ENCODE results near the gene SCN2A.
"Not testable (repeated sequence)": the region's sequence is repeated elsewhere in the genome, so short reads cannot be mapped to it uniquely, and the experiment has no call there.

SCN2A gene

GRCh38 chr2:165390875-165391274 is 151.7 kb downstream of the SCN2A start:
- ATAC-seq (ENCODE audit: low read depth) (no peak), DNase-seq (ENCODE audit: low spot score in 2 of 2) (no peak)
- Mint-ChIP-seq H3K27ac (no peak overlapping the region), H3K9me3 (no peaks in the 10 kb centered on the region), H3K4me3 (no peak overlapping the region), H3K36me3 (no peaks in the 10 kb centered on the region), H3K27me3 (peaks cover 10% of the 10 kb centered on the region), H3K4me1 (no peaks in the 10 kb centered on the region)

- H3K36me3 Mint-ChIP-seq, result no peaks in the 10 kb centered on the region
- no peak for ATAC-seq (ENCODE audit: low read depth)
- H3K27ac Mint-ChIP-seq, result no peak overlapping the region
- no peaks in the 10 kb centered on the region for H3K9me3 Mint-ChIP-seq
- H3K27me3 Mint-ChIP-seq, result peaks cover 9% of the 10 kb centered on the region
- no peaks in the 10 kb centered on the region for H3K4me1 Mint-ChIP-seq
- no peak overlapping the region for H3K4me3 Mint-ChIP-seq
- DNase-seq (ENCODE audit: low spot score in 2 of 2), result no peak
These were observed 152.6 kb downstream of the SCN2A start for GRCh38 chr2:165391791-165392190.

- not testable (repeated sequence) for DNase-seq (ENCODE audit: low spot score in 2 of 2); H3K9me3 Mint-ChIP-seq; H3K4me1 Mint-ChIP-seq; H3K36me3 Mint-ChIP-seq; H3K4me3 Mint-ChIP-seq; ATAC-seq (ENCODE audit: low read depth); H3K27ac Mint-ChIP-seq; H3K27me3 Mint-ChIP-seq
These were observed 159.4 kb downstream of the SCN2A start for GRCh38 chr2:165398603-165399002.

GRCh38 chr2:165401285-165401852 is 162.2 kb downstream of the SCN2A start:
- Mint-ChIP-seq H3K27ac (no peak overlapping the region), H3K4me1 (no peaks in the 10 kb centered on the region), H3K4me3 (no peak overlapping the region), H3K36me3 (no peaks in the 10 kb centered on the region), H3K27me3 (peaks cover 5% of the 10 kb centered on the region), H3K9me3 (no peaks in the 10 kb centered on the region)
- DNase-seq (ENCODE audit: low spot score in 2 of 2) (peak in 1 of 2 donors; percentile 52), ATAC-seq (ENCODE audit: low read depth) (peak; percentile 43)

- no peaks in the 10 kb centered on the region for H3K9me3 Mint-ChIP-seq
- no peaks in the 10 kb centered on the region for H3K36me3 Mint-ChIP-seq
- H3K4me1 Mint-ChIP-seq, result no peaks in the 10 kb centered on the region
- no peak overlapping the region for H3K4me3 Mint-ChIP-seq
- no peak overlapping the region for H3K27ac Mint-ChIP-seq
- no peak for ATAC-seq (ENCODE audit: low read depth)
- DNase-seq (ENCODE audit: low spot score in 2 of 2), result no peak
- H3K27me3 Mint-ChIP-seq, result peaks cover 5% of the 10 kb centered on the region
These were observed 162.9 kb downstream of the SCN2A start for GRCh38 chr2:165402162-165402561.

GRCh38 chr2:165406173-165406572 is 167.0 kb downstream of the SCN2A start:
- H3K9me3 Mint-ChIP-seq, result no peaks in the 10 kb centered on the region
- no peak for ATAC-seq (ENCODE audit: low read depth)
- H3K4me1 Mint-ChIP-seq, result no peaks in the 10 kb centered on the region
- peaks cover 3% of the 10 kb centered on the region for H3K27me3 Mint-ChIP-seq
- no peak overlapping the region for H3K27ac Mint-ChIP-seq
- H3K4me3 Mint-ChIP-seq, result no peak overlapping the region
- DNase-seq (ENCODE audit: low spot score in 2 of 2), result no peak
- no peaks in the 10 kb centered on the region for H3K36me3 Mint-ChIP-seq

- H3K36me3 Mint-ChIP-seq, result no peaks in the 10 kb centered on the region
These were observed 168.3 kb downstream of the SCN2A start for GRCh38 chr2:165407466-165407865.

GRCh38 chr2:165408186-165408585 is 169.0 kb downstream of the SCN2A start:
- Mint-ChIP-seq H3K4me1 (no peaks in the 10 kb centered on the region), H3K36me3 (no peaks in the 10 kb centered on the region), H3K27me3 (peaks cover 3% of the 10 kb centered on the region), H3K9me3 (no peaks in the 10 kb centered on the region), H3K27ac (no peak overlapping the region), H3K4me3 (no peak overlapping the region)
- DNase-seq (ENCODE audit: low spot score in 2 of 2), result no peak
- no peak for ATAC-seq (ENCODE audit: low read depth)

More at GRCh38 chr2:165407466-165407865, 168.3 kb downstream of the SCN2A start:
- ATAC-seq (ENCODE audit: low read depth) (no peak), DNase-seq (ENCODE audit: low spot score in 2 of 2) (no peak)
- Mint-ChIP-seq H3K9me3 (no peaks in the 10 kb centered on the region), H3K4me1 (no peaks in the 10 kb centered on the region), H3K27me3 (peaks cover 3% of the 10 kb centered on the region), H3K4me3 (no peak overlapping the region), H3K27ac (no peak overlapping the region)

GRCh38 chr2:165410276-165410675 is 171.1 kb downstream of the SCN2A start:
- H3K4me3 Mint-ChIP-seq, result no peak overlapping the region
- no peak overlapping the region for H3K27ac Mint-ChIP-seq
- H3K36me3 Mint-ChIP-seq, result no peaks in the 10 kb centered on the region
- no peak for DNase-seq (ENCODE audit: low spot score in 2 of 2)
- ATAC-seq (ENCODE audit: low read depth), result no peak
- no peaks in the 10 kb centered on the region for H3K9me3 Mint-ChIP-seq
- H3K27me3 Mint-ChIP-seq, result peaks cover 8% of the 10 kb centered on the region
- H3K4me1 Mint-ChIP-seq, result no peaks in the 10 kb centered on the region

GRCh38 chr2:165414187-165414586 is 175.0 kb downstream of the SCN2A start:
- Mint-ChIP-seq H3K4me1 (no peaks in the 10 kb centered on the region), H3K27ac (no peak overlapping the region), H3K27me3 (peaks cover 19% of the 10 kb centered on the region), H3K9me3 (peaks cover 7% of the 10 kb centered on the region), H3K4me3 (no peak overlapping the region), H3K36me3 (no peaks in the 10 kb centered on the region)
- DNase-seq (ENCODE audit: low spot score in 2 of 2), result no peak
- ATAC-seq (ENCODE audit: low read depth), result no peak

- peaks cover 23% of the 10 kb centered on the region for H3K27me3 Mint-ChIP-seq
- no peak overlapping the region for H3K4me3 Mint-ChIP-seq
- no peaks in the 10 kb centered on the region for H3K36me3 Mint-ChIP-seq
- H3K4me1 Mint-ChIP-seq, result no peaks in the 10 kb centered on the region
- no peak for DNase-seq (ENCODE audit: low spot score in 2 of 2)
- H3K27ac Mint-ChIP-seq, result no peak overlapping the region
- no peak for ATAC-seq (ENCODE audit: low read depth)
- peaks cover 8% of the 10 kb centered on the region for H3K9me3 Mint-ChIP-seq
These were observed 177.8 kb downstream of the SCN2A start for GRCh38 chr2:165417009-165417408.

- no peak overlapping the region for H3K4me3 Mint-ChIP-seq
- ATAC-seq (ENCODE audit: low read depth) (no peak), DNase-seq (ENCODE audit: low spot score in 2 of 2) (no peak)
- no peak overlapping the region for H3K27ac Mint-ChIP-seq
- peaks cover 2% of the 10 kb centered on the region for H3K36me3 Mint-ChIP-seq
- no peaks in the 10 kb centered on the region for H3K4me1 Mint-ChIP-seq
- H3K27me3 Mint-ChIP-seq, result peaks cover 16% of the 10 kb centered on the region
- H3K9me3 Mint-ChIP-seq, result peaks cover 14% of the 10 kb centered on the region
These were observed 181.0 kb downstream of the SCN2A start for GRCh38 chr2:165420231-165420630.

- Mint-ChIP-seq H3K36me3 (peaks cover 2% of the 10 kb centered on the region), H3K4me3 (no peak overlapping the region), H3K27ac (no peak overlapping the region), H3K27me3 (peaks cover 13% of the 10 kb centered on the region), H3K9me3 (peaks cover 7% of the 10 kb centered on the region), H3K4me1 (no peaks in the 10 kb centered on the region)
- ATAC-seq (ENCODE audit: low read depth), result no peak
- DNase-seq (ENCODE audit: low spot score in 2 of 2), result no peak
These were observed 183.9 kb downstream of the SCN2A start for GRCh38 chr2:165423081-165423480.

GRCh38 chr2:165425556-165425955 is 186.3 kb downstream of the SCN2A start:
- H3K36me3 Mint-ChIP-seq, result peaks cover 2% of the 10 kb centered on the region
- H3K4me3 Mint-ChIP-seq, result no peak overlapping the region
- ATAC-seq (ENCODE audit: low read depth) (no peak), DNase-seq (ENCODE audit: low spot score in 2 of 2) (no peak)
- H3K27me3 Mint-ChIP-seq, result peaks cover 7% of the 10 kb centered on the region
- no peak overlapping the region for H3K27ac Mint-ChIP-seq
- no peaks in the 10 kb centered on the region for H3K4me1 Mint-ChIP-seq
- peaks cover 7% of the 10 kb centered on the region for H3K9me3 Mint-ChIP-seq

GRCh38 chr2:165427686-165428085 is 188.5 kb downstream of the SCN2A start:
- Mint-ChIP-seq H3K4me1 (no peaks in the 10 kb centered on the region), H3K36me3 (peaks cover 2% of the 10 kb centered on the region), H3K27ac (no peak overlapping the region), H3K27me3 (peaks cover 3% of the 10 kb centered on the region), H3K9me3 (peaks cover 3% of the 10 kb centered on the region), H3K4me3 (no peak overlapping the region)
- DNase-seq (ENCODE audit: low spot score in 2 of 2) (no peak), ATAC-seq (ENCODE audit: low read depth) (no peak)
